SK-MEL-5 (cell line): Measurements from ENCODE around the gene RUVBL1. TPM values are rescaled to one million over a fixed set of nuclear protein-coding genes. Genes with fewer than 3 reads are reported as not detected.

Experiments
- DNase-seq: peaks from one replicate; pipeline ENCODE4 v3.0.0-alpha.2; 2016; ENCODE audit warnings: low read depth, low spot score
- in situ Hi-C: cut with HindIII; loops from 2 replicates; pipeline ENCODE4 v1.10.0; 2016; ENCODE audit warnings: low sequenced_read_pairs, high pct_unique_total_duplicates, low pct_unique_long_range_greater_than_20kb
- total RNA-seq: library from RNA; depleted of rRNA; stranded (reverse); fragments of >200 nt; shearing (Covaris generic); gene quantifications from 2 replicates; pipeline ENCODE4 v1.2.3, GENCODE V29; 2014

Gene RUVBL1
- total RNA-seq, 1 experiment from 2014 or later = 161 TPM

DNA sequence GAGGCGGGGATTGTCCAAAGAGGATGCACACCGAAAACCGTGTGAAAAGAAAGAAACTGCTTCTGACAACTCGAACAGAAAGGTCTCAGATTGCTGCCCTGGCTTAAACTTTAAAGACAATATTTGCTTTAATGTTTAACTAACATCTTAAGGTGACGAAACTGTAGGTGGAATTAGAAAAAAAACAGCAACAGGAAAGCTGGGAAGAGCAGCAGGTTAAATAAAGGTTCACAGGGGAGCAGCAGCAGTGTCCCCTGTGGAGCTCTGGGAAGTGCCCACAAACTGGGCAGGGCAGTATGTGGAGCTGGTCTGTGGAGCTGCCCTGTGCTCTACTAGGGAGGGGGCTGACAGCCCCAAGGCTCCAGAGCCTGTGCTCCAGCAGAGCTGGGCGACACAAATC, 25.4 kb downstream of the RUVBL1 start:
- in situ Hi-C loops = no loop called here
- no peak for DNase-seq

DNA sequence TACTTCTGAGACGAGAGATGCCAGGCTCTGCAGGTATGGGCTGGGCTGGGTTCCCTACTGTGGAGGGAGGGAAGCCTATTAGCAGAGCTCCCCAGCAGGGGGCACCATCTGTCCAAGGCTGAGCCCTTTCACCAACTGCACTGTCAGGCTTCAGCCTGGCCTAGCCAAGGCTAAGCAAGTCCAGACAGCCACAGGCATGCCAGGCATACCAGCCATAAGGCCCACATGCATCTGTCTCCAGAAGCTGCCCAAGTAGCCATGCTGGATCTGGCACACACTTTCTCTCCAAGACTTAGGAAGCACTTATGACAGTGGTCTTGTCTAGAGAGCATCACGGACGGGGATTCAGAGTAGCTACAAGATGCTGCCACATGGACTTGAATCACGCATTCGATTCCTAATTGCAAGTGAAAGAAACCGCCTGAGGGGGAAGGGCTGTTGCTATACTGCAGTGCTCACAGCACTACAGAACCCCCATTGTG, 28.3 kb downstream of the RUVBL1 start:
- in situ Hi-C loops = no loop called here
- peak; percentile 86 for DNase-seq

DNA sequence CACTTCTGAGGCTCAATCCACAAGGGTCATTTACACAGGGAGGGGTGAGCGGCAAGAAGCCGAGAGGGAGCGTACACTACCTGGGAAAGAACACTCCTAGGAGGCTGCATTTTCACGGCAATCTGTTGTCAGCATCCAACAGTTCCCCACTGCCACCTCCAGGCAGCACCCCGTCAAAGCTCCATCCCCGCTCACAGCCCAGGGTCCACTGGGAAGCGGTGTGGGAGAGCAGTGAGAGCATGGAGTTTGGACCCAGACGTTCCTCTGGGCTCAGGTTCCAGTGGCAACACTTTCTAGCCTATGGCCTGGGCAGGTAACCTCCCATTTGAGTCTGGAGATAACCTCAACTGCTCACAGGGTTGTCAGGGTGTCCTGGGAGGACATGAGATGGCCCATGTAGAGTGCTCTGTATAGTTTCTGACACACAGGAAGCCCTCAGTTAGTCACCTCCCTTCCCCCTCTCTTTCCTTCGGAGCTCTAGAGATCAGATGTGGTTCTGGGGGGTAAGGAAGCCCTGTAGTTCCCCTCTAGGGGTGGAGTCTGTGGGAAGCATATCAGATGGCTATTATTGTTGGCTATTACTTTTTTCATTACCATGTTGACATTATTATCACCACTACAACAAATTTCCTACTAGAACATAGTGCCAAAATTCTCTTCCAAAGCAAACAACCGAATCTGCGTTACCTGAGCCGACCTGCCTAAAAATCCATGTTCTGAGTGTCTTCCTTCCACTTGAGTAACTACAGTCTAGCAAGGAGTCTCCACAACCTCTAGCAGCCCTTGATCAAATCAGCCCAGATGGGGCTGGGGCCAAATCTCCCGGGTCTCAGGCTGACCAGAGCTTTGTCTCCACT, 29.1 kb downstream of the RUVBL1 start:
- DNase-seq = no peak
- in situ Hi-C loops = no loop called here

DNA sequence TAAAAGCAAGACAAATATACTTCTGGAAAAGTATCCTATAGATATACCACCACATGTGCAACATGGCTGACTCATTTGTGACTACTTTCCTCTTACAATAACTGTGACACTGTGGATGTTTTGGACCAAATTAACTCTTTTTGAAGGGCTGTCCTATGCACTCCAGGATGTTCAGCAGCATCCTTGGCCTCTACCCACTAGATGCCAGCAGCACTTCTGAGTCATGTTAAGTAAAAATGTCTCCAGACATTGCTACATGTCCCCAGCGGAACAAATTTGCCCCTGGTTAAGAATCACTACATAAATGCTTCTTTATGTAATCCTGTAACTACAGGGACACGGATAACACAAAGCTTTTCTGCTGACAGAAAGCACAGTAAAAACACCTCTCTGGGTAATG, 32.0 kb downstream of the RUVBL1 start:
- no peak for DNase-seq
- in situ Hi-C loops = no loop called here

DNA sequence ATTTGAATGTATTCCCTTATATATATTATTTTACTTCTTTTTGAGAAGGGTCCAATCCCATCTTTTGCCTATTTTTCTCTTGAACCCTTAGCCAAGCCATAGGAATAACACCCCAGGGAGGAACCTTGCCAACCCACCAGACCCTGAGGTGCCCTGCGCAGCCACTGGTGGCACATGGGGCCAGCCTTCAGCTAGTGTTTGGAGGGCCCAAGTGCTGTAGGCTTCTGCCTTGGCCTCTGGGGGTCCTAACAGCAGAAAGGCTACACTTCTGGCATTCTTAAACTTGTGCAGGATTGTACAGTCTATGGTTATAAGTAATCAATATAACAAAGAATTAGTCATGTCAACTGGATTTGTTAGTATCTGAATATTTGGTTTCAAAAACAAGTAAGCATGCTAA, 34.5 kb downstream of the RUVBL1 start:
- DNase-seq = no peak
- in situ Hi-C loops = no loop called here

DNA sequence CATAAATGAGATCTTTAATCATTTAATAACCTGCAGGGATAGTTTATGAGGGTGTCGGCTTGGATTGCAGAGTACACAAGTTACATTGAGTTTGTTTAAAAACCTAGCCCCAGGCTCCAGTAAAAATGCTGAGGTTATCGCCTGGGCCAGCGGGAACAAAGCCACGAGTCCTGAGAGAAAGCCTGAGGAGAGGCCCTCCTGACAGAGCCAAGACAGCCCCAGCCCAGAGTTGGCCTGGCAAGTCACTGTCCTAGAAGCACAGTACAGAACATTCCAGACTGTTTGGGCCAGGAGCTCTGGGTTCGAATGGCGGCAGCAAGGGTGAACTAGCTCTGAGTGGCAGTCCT, 39.0 kb downstream of the RUVBL1 start:
- DNase-seq = no peak
- in situ Hi-C loops = no loop called here

DNA sequence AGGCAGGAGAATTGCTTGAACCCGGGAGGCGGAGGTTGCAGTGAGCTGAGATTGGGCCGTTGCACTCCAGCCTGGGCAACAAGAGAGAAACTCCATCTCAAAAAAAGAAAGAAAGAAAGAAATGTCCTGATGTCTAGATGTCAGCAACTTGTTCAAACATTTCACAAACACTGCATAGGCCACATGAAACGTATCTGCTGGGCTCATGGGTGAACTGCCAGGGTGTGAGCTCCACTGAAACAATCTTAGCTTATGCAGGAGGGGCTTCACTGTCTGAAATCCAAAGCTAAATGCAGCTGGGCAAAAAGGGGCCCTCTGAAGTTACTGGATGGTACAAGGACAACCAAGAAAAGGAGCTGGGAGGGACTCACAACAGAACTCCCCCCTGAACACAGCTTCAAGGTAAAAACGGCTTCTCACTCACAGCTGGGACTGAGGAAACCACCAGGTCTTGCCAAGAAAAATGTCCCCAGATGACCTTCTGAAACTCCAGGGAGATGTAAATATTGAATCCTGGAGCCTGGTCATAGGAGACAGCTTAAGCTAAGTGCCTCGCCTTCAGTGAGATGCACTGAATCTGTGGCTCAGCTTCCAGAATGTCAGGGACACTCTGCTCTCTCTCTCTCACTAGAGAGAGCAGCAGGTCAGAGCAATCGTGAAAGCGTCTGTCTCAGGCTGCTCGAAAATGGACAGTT, 39.5 kb downstream of the RUVBL1 start:
- DNase-seq = no peak
- in situ Hi-C loops = no loop called here

DNA sequence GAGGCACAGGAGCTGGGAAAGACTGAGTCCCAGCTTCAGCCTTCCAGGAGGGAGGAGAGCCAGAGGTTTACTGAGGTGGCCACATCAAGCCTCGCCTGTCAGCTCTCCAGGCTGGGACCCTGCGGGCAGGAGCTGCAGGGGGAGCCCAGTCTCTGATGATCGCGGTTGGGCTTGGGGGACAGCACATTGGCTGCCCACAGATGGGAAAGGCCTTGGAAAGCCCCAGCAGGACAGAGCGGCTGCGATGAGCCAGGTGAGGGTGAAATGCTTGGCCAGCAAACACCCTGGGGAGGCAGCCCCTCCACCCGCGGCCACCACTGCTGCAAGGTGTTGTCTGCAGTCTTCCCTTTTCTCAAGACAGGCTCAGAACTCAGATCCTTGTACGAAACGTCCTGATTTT, 40.2 kb downstream of the RUVBL1 start:
- DNase-seq = no peak

DNA sequence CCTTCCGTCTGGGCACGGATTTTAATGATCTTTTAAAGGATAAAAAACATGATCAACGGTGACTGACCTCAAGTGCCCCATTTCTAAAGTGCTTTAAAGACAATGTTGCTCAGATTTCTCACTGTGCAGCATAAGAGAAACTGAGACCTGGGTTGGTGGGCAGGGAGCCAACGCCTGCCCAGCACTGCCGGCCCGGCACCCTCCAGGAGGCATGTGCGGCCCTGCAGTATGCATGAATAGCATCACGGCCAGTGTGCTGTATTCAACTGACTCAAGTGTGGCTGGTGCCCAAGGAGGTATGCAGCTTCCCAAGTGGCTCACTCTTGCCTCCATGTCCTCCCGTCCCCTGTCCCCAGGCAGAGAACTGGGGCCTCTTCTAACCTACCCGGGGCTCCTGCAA, 41.1 kb downstream of the RUVBL1 start:
- in situ Hi-C loops = no loop called here

More for the DNA sequence above, 40.2 kb downstream of the RUVBL1 start:
- in situ Hi-C loops = no loop called here

DNA sequence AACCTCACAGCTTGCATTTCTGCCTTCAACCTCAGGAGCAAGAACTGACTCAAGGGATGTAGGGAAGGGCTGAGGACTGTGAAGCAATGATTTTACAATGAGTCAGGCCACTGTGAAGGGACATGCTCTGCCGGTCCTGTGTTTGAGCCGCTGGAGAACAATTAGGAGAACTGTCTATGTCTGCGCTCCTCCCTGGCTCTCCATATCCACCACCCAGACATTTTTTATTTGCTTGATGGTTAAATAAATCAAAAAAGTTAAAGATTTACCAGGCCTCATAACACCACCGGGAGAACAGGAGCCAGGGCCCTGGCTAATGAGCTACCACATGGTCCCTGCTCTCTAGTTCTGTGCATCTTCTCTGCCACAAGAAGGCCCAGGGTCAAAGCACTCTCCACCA, 41.8 kb downstream of the RUVBL1 start:
- DNase-seq = no peak
- in situ Hi-C loops = no loop called here

More for the DNA sequence above, 41.1 kb downstream of the RUVBL1 start:
- no peak for DNase-seq

DNA sequence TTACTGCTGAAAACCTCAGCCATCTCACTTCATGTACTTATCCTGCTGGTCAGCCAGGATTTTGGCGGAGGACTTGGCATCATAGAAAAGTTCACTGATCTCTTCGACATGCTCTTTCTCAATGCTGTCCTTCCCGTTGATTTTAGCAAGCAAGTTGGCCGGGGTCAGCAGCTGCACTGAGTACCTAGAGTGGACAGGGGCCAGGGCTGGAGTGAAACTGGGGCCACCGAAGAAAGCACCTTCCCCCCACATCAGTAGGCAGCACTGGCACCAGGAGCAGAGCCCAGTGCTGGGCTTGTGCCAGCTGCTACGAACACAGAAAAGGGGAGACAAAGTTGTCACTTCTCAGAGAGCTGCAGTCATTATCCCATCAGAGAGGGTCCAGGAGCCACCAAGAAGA, 42.4 kb downstream of the RUVBL1 start:
- in situ Hi-C loops = no loop called here
- DNase-seq = no peak

DNA sequence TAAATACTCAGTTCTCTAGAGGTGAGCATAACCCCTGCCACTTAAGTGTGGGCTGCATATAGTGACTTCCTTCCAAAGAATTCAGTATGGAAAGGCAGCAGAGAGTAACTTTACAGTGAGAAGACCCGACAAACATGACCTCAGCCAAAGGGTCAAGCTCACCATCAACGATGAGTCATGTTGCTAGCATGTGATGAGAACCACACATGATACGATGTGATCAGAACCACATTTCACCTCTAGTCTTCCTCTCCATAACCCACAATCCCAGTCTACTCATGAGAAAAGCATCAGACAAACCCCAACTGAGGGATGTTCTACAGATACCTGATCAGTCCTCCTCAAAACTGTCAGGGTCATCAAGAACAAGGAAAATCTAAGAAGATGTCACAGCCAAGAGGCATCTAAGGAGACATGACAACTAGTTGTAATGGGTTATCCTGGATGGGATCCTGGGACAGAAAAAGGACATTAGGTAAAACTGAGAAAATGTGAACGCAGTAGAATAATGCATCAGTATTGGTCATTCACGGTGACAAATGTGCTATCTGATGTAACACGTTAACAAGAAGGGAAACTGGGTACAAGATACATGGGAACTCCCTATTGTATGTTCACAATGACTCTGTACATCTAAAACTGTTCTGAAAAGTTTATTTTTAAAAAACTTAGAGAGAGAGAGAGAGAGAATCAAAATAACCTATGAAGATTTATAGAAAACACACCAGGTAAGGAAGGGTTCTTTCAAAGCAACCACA, 43.1 kb downstream of the RUVBL1 start:
- DNase-seq = no peak
- in situ Hi-C loops = no loop called here

DNA sequence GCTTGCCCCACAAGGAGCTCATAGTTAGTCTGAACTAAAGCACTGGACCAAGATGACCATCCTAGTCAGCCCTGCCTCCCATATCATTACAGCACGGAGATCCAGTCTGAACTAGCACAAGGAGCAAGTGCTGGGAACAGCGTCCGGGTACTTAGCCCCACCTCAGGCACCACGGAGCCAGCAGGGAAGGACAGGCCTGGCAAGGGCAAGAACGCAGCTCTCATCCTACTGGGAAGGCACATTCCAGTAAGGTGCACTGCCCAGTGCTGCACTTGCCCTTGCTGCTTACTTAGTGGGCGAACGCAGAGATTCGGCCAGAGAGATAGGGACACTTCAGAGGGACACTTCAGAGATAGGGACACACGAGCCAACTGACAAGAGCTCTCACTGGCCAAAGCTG, 43.8 kb downstream of the RUVBL1 start:
- no peak for DNase-seq
- in situ Hi-C loops = no loop called here

DNA sequence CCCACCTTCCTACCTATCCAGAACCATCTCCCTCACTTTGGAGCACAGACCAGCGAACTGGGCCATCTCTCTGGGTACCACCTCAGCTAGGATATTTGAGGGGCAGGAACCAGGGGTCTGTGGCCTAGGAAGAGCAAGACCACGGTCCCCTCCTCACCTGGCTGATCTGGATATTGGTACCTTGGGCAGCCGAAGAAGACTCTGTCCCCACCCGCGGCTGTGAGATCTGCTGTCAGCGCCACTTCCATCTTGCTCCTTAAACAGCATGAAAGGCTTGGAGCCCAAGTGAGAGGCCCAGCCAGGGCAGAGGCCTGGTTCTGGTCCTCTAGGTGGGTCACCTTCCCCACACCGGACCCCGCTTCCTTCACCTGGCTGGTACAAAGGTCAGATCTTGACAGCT, 44.7 kb downstream of the RUVBL1 start:
- no peak for DNase-seq
- in situ Hi-C loops = no loop called here

DNA sequence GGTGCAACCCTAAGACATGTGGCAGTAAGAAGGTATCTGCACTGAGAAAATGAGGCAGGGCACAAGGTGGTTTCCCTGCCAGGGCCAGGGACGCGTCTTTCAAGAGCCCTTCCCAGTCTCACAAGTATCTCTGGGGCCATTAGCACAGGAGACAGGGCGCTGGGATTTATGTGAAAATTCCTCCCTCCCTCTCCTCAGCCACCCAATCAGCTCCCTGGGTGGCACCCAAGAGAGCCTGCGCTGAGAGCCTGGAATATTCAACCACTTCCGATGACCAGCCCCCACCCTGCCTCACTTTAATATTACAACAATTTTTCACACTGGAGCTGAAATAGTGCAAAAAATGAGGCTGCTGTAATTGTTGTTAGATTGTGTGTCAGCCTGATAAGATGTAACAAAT, 45.3 kb downstream of the RUVBL1 start:
- no peak for DNase-seq
- in situ Hi-C loops = no loop called here

DNA sequence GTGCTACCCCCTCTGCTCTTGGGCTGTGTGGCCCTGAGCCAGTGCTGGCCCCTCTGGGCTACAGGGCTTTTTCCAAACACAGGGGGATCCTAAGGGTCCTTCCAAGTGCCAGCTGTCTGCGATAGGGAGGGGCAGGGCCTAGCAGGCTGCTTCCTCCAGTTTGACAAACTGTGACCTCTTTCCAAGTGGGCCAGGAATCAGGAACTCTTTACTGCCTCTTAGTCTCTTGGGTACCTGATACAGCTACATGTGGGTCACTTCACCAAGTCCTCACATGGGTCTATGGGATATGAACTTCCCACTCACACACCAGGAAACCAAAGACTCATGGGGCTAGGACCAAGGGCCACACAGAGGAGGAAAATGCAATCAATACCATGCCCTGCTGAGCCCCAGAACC, 45.9 kb downstream of the RUVBL1 start:
- DNase-seq = no peak
- in situ Hi-C loops = no loop called here

DNA sequence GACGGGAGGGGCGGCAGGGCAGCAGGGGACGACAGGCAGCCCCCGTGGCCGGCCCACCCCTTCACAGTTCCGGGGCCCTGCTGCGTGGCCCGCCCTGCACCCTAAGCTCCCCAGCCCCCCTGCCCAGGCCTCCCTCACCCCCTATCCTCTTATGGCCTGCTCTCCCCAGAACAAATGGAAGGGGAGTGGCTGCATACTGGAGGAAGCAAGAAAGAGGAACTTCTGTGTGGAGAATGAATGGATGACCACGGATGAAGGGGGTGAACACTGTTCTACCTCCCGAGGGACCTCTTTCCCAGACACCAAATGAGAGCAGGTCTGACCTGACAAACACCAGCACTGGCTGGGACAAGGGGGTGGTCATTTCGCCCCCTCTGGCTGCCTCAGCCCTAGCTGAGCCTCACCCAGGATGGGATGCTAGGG, 46.4 kb downstream of the RUVBL1 start:
- DNase-seq = no peak
- in situ Hi-C loops = no loop called here

DNA sequence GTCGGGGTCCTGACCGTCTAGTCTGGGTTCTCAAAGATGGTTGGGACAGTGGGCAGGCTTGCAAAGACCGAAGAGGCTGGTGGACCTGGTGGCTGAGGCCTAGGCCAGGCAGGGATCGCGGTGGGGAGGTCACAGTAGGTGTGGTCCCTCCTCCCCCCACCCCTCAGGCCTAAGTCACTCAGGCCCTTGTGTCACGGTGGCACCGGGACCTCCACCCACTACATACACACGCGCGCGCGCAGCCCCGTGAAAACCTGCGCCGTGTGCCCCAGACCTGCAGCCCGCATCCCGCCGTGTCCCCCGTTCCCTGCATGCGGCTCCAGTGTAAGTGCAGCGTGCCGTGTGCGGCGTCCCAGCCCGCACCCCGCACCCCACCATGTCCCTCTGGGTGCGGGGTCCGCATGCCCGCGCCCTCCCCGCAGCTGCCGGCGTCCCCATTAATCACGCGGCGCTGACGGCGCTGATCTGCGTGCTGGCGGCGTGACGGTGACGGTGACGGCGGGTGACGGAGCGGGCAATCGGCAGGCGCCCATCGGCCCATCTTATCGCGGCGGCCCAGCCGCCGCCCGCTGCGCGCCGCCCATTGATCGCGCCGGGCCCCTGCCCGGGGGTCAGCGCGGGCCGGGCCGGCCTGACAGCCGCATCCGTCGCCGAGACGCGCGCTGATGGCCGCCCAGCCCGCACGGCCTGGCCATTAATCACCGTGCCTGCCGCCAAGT, 47.0 kb downstream of the RUVBL1 start:
- in situ Hi-C loops = no loop called here
- DNase-seq = no peak
